HepG2 (cell line): ENCODE data around the gene TNFRSF6B. TPM values are rescaled to one million over a fixed set of nuclear protein-coding genes. Genes with fewer than 3 reads are reported as not detected.
A peak's percentile ranks its signal among the peaks of the same experiment; 100 is the strongest.

Experiments
- CBFB ChIP-seq: sonication (generic); formaldehyde crosslinking; IDR thresholded peaks from 2 replicates; pipeline ENCODE4 v1.4.0; 2020; ENCODE audit warnings: missing genetic modification reagents
- NFAT5 ChIP-seq: sonication (generic); formaldehyde crosslinking; IDR thresholded peaks from 2 replicates; pipeline ENCODE4 v1.4.0; 2020; ENCODE audit warnings: missing genetic modification reagents
- PAX8 ChIP-seq: sonication (generic); formaldehyde crosslinking; IDR thresholded peaks from 2 replicates; pipeline ENCODE4 v1.8.0; 2022; ENCODE audit warnings: mild to moderate bottlenecking, missing genetic modification reagents, borderline replicate concordance
- SCMH1 ChIP-seq: sonication (generic); formaldehyde crosslinking; IDR thresholded peaks from 2 replicates; pipeline ENCODE4 v1.9.0; 2021; ENCODE audit warnings: missing genetic modification reagents, mild to moderate bottlenecking, borderline replicate concordance
- SMAD1 ChIP-seq: sonication (generic); formaldehyde crosslinking; IDR thresholded peaks from 2 replicates; pipeline ENCODE4 v1.4.0; 2020; ENCODE audit warnings: missing genetic modification reagents, low read depth, mild to moderate bottlenecking, borderline replicate concordance
- THAP11 ChIP-seq: IDR thresholded peaks from 2 replicates; pipeline ENCODE4 v1.6.1; 2016; ENCODE audit warnings: missing biosample characterization, missing genetic modification reagents
- YEATS4 ChIP-seq: sonication (generic); formaldehyde crosslinking; IDR thresholded peaks from 2 replicates; pipeline ENCODE4 v1.4.0; 2020; ENCODE audit warnings: missing genetic modification reagents, borderline replicate concordance
- ZNF281 ChIP-seq: sonication (generic); formaldehyde crosslinking; IDR thresholded peaks from 2 replicates; pipeline ENCODE4 v1.4.0; 2020; ENCODE audit warnings: missing genetic modification reagents, borderline replicate concordance
- ZNF44 ChIP-seq: sonication (generic); formaldehyde crosslinking; IDR thresholded peaks from 2 replicates; pipeline ENCODE4 v1.5.1; 2020; ENCODE audit warnings: mild to moderate bottlenecking, missing genetic modification reagents
- ZNF737 ChIP-seq: sonication (generic); formaldehyde crosslinking; IDR thresholded peaks from 2 replicates; pipeline ENCODE4 v1.5.0; 2020; ENCODE audit warnings: missing genetic modification reagents, mild to moderate bottlenecking, borderline replicate concordance
- ZNF772 ChIP-seq: sonication (generic); formaldehyde crosslinking; IDR thresholded peaks from 2 replicates; pipeline ENCODE4 v1.5.0; 2020; ENCODE audit warnings: mild to moderate bottlenecking, missing genetic modification reagents
- polyA plus RNA-seq, 8 experiments: library from polyadenylated mRNA; depleted of rRNA in 3 of 8; stranded (reverse) in 7 of 8; unstranded in 1 of 8; fragments of >200 nt; fragmentation: Illumina TruSeq in 4 of 8; extraction: Trizol in 4 of 8; gene quantifications; 2 replicates each; pipeline versions ENCODE4 v1.2.1 to v1.2.3, GENCODE V29; 2011 to 2016; ENCODE audit warnings: low read depth in 4 of 8, missing spikeins in 1 of 8, mixed read lengths in 1 of 8; ENCODE audit not compliant: insufficient read depth in 1 of 8
- total RNA-seq, 5 experiments: library from RNA; depleted of rRNA; stranded (reverse); fragments of >200 nt; fragmentation: Illumina TruSeq; extraction: Trizol; gene quantifications; 2 replicates each; pipeline ENCODE4 v1.2.3, GENCODE V29; 2016; ENCODE audit warnings: low read depth in 1 of 5
- TF ChIP-seq, protein P1 (sequence below): sonication (generic); formaldehyde crosslinking; IDR thresholded peaks from 2 replicates; pipeline ENCODE4 v1.5.0; 2020; ENCODE audit warnings: mild to moderate bottlenecking, missing genetic modification reagents
- TF ChIP-seq, protein P2 (sequence below): sonication (generic); formaldehyde crosslinking; IDR thresholded peaks from 2 replicates; pipeline ENCODE4 v1.8.0; 2022; ENCODE audit warnings: missing genetic modification reagents, mild to moderate bottlenecking, moderate library complexity, borderline replicate concordance
- TF ChIP-seq, protein P3 (sequence below): sonication (generic); formaldehyde crosslinking; IDR thresholded peaks from 2 replicates; pipeline ENCODE4 v1.4.0; 2020; ENCODE audit warnings: missing genetic modification reagents, mild to moderate bottlenecking, borderline replicate concordance

Gene TNFRSF6B
- total and polyA plus RNA-seq, 2 of the 13 experiments (the other 11 are each of a cell fraction or from before 2014, with no cell fraction given), result 0.24 TPM; not detected in 1

DNA sequence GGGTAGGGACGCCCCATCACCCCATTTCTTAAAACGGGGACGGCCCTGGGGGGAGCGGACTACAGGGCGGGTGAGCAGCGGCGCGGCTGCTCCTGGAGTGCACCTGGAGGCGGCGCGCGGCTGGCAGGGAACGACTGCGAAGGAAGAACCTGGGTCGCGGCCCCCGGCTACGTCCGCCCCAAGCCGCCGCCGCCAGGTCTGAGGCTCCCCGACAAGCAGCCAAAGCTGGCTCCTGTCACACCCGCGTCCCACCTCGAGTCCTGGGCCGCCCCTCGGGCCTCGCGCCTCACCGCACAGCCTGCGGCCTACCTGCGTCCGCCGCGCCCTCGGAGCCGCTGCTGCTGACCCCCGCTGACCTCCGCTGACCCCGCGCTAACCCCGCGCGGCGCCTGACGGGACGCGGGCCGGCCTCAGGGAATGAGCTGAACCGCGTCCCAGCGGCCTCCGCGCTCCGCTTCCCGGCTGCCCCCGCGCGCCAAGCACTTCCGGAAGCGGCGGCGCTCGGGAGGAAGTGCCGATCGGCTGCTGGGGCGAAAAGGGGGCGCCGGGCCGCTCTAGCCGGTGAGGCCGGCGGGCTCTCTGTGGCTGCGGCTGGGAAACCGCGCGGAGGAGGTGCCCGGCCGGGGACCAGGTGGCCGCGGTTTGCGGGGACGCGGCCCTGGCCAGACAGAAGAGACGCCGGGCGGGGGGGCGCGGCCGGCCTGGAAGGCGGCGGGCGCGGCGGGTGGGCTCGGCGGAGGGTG lies 11.3 kb downstream of the TNFRSF6B start, which contains the start of the genes ARFRP1 and ZGPAT (continued):
- TF ChIP-seq ZNF281 (peak; percentile 81), ZNF44 (peak; percentile 81; the same call in 1 of the 2 replicates), SMAD1 (CRISPR knock-in tag) (peak; percentile 96; the same call in 1 of the 2 replicates), PAX8 (CRISPR knock-in tag) (peak; percentile 86; the same call in 1 of the 2 replicates), ZNF737 (CRISPR knock-in tag) (no peak), NFAT5 (CRISPR knock-in tag) (peak; percentile 94; the same call in 1 of the 2 replicates), ZNF772 (peak; percentile 73), SCMH1 (no peak), YEATS4 (CRISPR knock-in tag) (peak; percentile 98), CBFB (CRISPR knock-in tag) (peak; percentile 97), THAP11 (CRISPR knock-in tag) (peak; percentile 98)
- TF ChIP-seq, protein P1, sequence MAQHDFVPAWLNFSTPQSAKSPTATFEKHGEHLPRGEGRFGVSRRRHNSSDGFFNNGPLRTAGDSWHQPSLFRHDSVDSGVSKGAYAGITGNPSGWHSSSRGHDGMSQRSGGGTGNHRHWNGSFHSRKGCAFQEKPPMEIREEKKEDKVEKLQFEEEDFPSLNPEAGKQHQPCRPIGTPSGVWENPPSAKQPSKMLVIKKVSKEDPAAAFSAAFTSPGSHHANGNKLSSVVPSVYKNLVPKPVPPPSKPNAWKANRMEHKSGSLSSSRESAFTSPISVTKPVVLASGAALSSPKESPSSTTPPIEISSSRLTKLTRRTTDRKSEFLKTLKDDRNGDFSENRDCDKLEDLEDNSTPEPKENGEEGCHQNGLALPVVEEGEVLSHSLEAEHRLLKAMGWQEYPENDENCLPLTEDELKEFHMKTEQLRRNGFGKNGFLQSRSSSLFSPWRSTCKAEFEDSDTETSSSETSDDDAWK, result no peak
- TF ChIP-seq, protein P2, sequence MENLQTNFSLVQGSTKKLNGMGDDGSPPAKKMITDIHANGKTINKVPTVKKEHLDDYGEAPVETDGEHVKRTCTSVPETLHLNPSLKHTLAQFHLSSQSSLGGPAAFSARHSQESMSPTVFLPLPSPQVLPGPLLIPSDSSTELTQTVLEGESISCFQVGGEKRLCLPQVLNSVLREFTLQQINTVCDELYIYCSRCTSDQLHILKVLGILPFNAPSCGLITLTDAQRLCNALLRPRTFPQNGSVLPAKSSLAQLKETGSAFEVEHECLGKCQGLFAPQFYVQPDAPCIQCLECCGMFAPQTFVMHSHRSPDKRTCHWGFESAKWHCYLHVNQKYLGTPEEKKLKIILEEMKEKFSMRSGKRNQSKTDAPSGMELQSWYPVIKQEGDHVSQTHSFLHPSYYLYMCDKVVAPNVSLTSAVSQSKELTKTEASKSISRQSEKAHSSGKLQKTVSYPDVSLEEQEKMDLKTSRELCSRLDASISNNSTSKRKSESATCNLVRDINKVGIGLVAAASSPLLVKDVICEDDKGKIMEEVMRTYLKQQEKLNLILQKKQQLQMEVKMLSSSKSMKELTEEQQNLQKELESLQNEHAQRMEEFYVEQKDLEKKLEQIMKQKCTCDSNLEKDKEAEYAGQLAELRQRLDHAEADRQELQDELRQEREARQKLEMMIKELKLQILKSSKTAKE (CRISPR knock-in tag), result peak; percentile 80
- TF ChIP-seq, protein P3, sequence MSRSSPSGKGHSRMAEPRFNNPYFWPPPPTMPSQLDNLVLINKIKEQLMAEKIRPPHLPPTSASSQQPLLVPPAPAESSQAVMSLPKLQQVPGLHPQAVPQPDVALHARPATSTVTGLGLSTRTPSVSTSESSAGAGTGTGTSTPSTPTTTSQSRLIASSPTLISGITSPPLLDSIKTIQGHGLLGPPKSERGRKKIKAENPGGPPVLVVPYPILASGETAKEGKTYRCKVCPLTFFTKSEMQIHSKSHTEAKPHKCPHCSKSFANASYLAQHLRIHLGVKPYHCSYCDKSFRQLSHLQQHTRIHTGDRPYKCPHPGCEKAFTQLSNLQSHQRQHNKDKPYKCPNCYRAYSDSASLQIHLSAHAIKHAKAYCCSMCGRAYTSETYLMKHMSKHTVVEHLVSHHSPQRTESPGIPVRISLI (CRISPR knock-in tag), result peak; percentile 71; the same call in 1 of the 2 replicates
